H1 (cell line): ENCODE results near the gene LHPP. TPM values are rescaled to one million over a fixed set of nuclear protein-coding genes. Genes with fewer than 3 reads are reported as not detected.

Experiments
- CTCF ChIA-PET: fragments of 300-600 bp; sonication (Branson Sonifier 250); formaldehyde crosslinking; loops from one replicate; lab custom pipeline; 2021; ENCODE audit not compliant: partially characterized antibody; lab: Charles Lee
- POLR2A ChIA-PET: fragments of 300-600 bp; sonication (Branson Sonifier 250); formaldehyde crosslinking; loops from one replicate; lab custom pipeline; 2021; ENCODE audit warnings: inconsistent platforms; ENCODE audit not compliant: partially characterized antibody; lab: Charles Lee
- DNase-seq, 2 experiments: peaks; one replicate each; pipeline versions ENCODE4 v3.0.0 to v3.0.0-alpha.2; 2010 to 2022; ENCODE audit warnings: low spot score in 2 of 2, low read depth in 1 of 2, mixed read lengths in 1 of 2
- FAIRE-seq: peaks from 2 replicates; lab custom pipeline; 2011; peaks lifted over from hg19 to GRCh38; lab: Jason Lieb, UNC
- H2AFZ ChIP-seq: 2 replicates; pipeline ENCODE4 v1.8.1; 2012; ENCODE audit warnings: low read length, inconsistent platforms
- H2AK5ac ChIP-seq: 2 replicates; pipeline ENCODE4 v1.6.1; 2013; ENCODE audit warnings: low read depth, low read length
- H2BK120ac ChIP-seq: replicated peaks from 2 replicates; pipeline ENCODE3; 2013; ENCODE audit warnings: low read depth, low read length, inconsistent platforms
- H2BK12ac ChIP-seq: 2 replicates; pipeline ENCODE4 v1.6.1; 2013; ENCODE audit warnings: low read depth, low read length
- H2BK15ac ChIP-seq: 2 replicates; pipeline ENCODE4 v1.6.1; 2013; ENCODE audit warnings: low read length
- H2BK20ac ChIP-seq: 2 replicates; pipeline ENCODE4 v1.6.1; 2013; ENCODE audit warnings: low read length
- H2BK5ac ChIP-seq: 2 replicates; pipeline ENCODE4 v1.6.1; 2013; ENCODE audit warnings: low read depth, low read length
- H3K14ac ChIP-seq: 2 replicates; pipeline ENCODE4 v1.6.1; 2013; ENCODE audit warnings: inconsistent platforms; ENCODE audit not compliant: insufficient read length
- H3K18ac ChIP-seq: 2 replicates; pipeline ENCODE4 v1.6.1; 2013; ENCODE audit warnings: low read length; ENCODE audit errors: extremely low read depth
- H3K23ac ChIP-seq: 2 replicates; pipeline ENCODE4 v1.6.1; 2013; ENCODE audit warnings: inconsistent platforms; ENCODE audit not compliant: insufficient read length
- H3K23me2 ChIP-seq: 2 replicates; pipeline ENCODE4 v1.6.1; 2013; ENCODE audit warnings: low read depth, low read length
- H3K27ac ChIP-seq: 2 replicates; pipeline ENCODE4 v1.6.1; 2011; ENCODE audit warnings: low read depth, low read length, inconsistent platforms
- H3K27me3 ChIP-seq, 4 experiments: replicated peaks in 1 of 4; 1 replicate in 1 of 4; 2 replicates in 3 of 4; pipeline versions ENCODE4 v1.6.1 to v1.8.1; 2011 to 2013; ENCODE audit warnings: low read length in 3 of 4, mild to moderate bottlenecking in 3 of 4, inconsistent platforms in 2 of 4, mixed read lengths in 2 of 4, moderate library complexity in 1 of 4; ENCODE audit not compliant: control insufficient read depth in 3 of 4, insufficient read depth in 3 of 4; ENCODE audit errors: extremely low read depth in 1 of 4
- H3K36me3 ChIP-seq, 4 experiments: 2 replicates each; pipeline versions ENCODE4 v1.6.1 to v1.8.1; 2011 to 2013; ENCODE audit warnings: mild to moderate bottlenecking in 4 of 4, low read length in 3 of 4, moderate library complexity in 2 of 4, control low read depth in 1 of 4, inconsistent platforms in 1 of 4; ENCODE audit not compliant: insufficient read depth in 4 of 4, control insufficient read depth in 2 of 4
- H3K4ac ChIP-seq: replicated peaks from 2 replicates; pipeline ENCODE3; 2013; ENCODE audit warnings: low read length, low read depth, mixed read lengths, inconsistent platforms; ENCODE audit not compliant: insufficient read length
- H3K4me1 ChIP-seq, 4 experiments: replicated peaks in 1 of 4; 1 replicate in 1 of 4; 2 replicates in 3 of 4; pipeline versions ENCODE4 v1.6.1 to v1.8.1; 2011 to 2013; ENCODE audit warnings: low read length in 3 of 4, inconsistent platforms in 2 of 4, mixed read lengths in 1 of 4; ENCODE audit not compliant: insufficient read depth in 4 of 4, control insufficient read depth in 3 of 4
- H3K4me2 ChIP-seq, 2 experiments: 2 replicates each; pipeline versions ENCODE4 v1.6.1 to v1.8.1; 2011 to 2013; ENCODE audit warnings: low read depth in 2 of 2, low read length in 2 of 2, control low read depth in 1 of 2, inconsistent platforms in 1 of 2, mild to moderate bottlenecking in 1 of 2; ENCODE audit not compliant: insufficient read depth in 1 of 2
- H3K4me3 ChIP-seq, 4 experiments: fragments of 200-600, 300-600 bp in 1 of 4; sonication (generic), shearing (Covaris generic), sonication (Bioruptor Twin) in 1 of 4; 2 replicates each; pipeline versions ENCODE4 v1.5.1 to v1.8.1; 2011 to 2016; ENCODE audit warnings: low read length in 4 of 4, low read depth in 3 of 4, control low read depth in 2 of 4, inconsistent platforms in 2 of 4, mild to moderate bottlenecking in 2 of 4, mixed read lengths in 1 of 4, moderate library complexity in 1 of 4; ENCODE audit not compliant: insufficient read depth in 2 of 4; ENCODE audit errors: extremely low read depth in 1 of 4
- H3K56ac ChIP-seq: replicated peaks from 2 replicates; pipeline ENCODE3; 2013; ENCODE audit warnings: low read depth, mild to moderate bottlenecking, mixed read lengths, low read length, inconsistent platforms; ENCODE audit not compliant: insufficient read length
- H3K79me1 ChIP-seq: 2 replicates; pipeline ENCODE4 v1.6.1; 2013; ENCODE audit warnings: low read depth, low read length, control low read depth
- H3K79me2 ChIP-seq, 2 experiments: 2 replicates each; pipeline versions ENCODE4 v1.6.1 to v1.8.1; 2012 to 2013; ENCODE audit warnings: low read length in 2 of 2, mild to moderate bottlenecking in 2 of 2, inconsistent platforms in 1 of 2; ENCODE audit not compliant: insufficient read depth in 2 of 2, control insufficient read depth in 1 of 2
- H3K9ac ChIP-seq, 4 experiments: replicated peaks in 1 of 4; 1 replicate in 1 of 4; 2 replicates in 3 of 4; pipeline versions ENCODE4 v1.6.1 to v1.8.1; 2011 to 2013; ENCODE audit warnings: low read depth in 3 of 4, low read length in 3 of 4, control low read depth in 2 of 4, mild to moderate bottlenecking in 2 of 4, moderate library complexity in 2 of 4, inconsistent platforms in 1 of 4; ENCODE audit errors: extremely low read depth in 1 of 4
- H3K9me3 ChIP-seq, 2 experiments: 2 replicates each; pipeline versions ENCODE4 v1.6.1 to v1.8.1; 2012 to 2013; ENCODE audit warnings: mild to moderate bottlenecking in 2 of 2, moderate library complexity in 2 of 2, control low read depth in 1 of 2, inconsistent platforms in 1 of 2, low read depth in 1 of 2, low read length in 1 of 2, mixed read lengths in 1 of 2; ENCODE audit not compliant: insufficient read depth in 2 of 2
- H4K20me1 ChIP-seq, 2 experiments: replicated peaks in 1 of 2; 2 replicates each; pipeline versions ENCODE3 to v1.8.1; 2011 to 2013; ENCODE audit warnings: inconsistent platforms in 2 of 2, low read length in 2 of 2, mild to moderate bottlenecking in 1 of 2; ENCODE audit not compliant: insufficient read depth in 2 of 2, control insufficient read depth in 1 of 2
- H4K5ac ChIP-seq: 2 replicates; pipeline ENCODE4 v1.6.1; 2013; ENCODE audit warnings: low read length, low read depth, mixed read lengths, inconsistent platforms; ENCODE audit not compliant: insufficient read length
- H4K8ac ChIP-seq: 2 replicates; pipeline ENCODE4 v1.8.0; 2013; ENCODE audit warnings: mild to moderate bottlenecking, moderate library complexity, low read length, inconsistent platforms; ENCODE audit not compliant: insufficient read depth; ENCODE audit errors: extremely low read depth
- H4K91ac ChIP-seq: replicated peaks from 2 replicates; pipeline ENCODE3; 2013; ENCODE audit warnings: low read length, mixed read lengths, inconsistent platforms; ENCODE audit not compliant: insufficient read length
- CEBPB ChIP-seq: IDR thresholded peaks from 2 replicates; pipeline ENCODE4 v1.6.1; 2012; ENCODE audit warnings: low read depth, low read length
- KDM5A ChIP-seq: fragments of 200-600 bp; IDR thresholded peaks from 2 replicates; pipeline ENCODE4 v1.7.1; 2012; ENCODE audit warnings: mild to moderate bottlenecking, low read length, inconsistent platforms, mixed read lengths
- WGBS, 2 experiments: shearing (Covaris generic) in 1 of 2; methylation state at CpG; one replicate each; pipeline versions ENCODE4 v1.1.6 to v1.1.7; 2013 to 2015; ENCODE audit warnings: low lambda C conversion rate in 2 of 2, mixed read lengths in 2 of 2, inconsistent platforms in 1 of 2, low coverage in 1 of 2, missing lambda C conversion rate in 1 of 2; ENCODE audit not compliant: insufficient replicate concordance in 2 of 2, insufficient coverage in 1 of 2, insufficient read length in 1 of 2; ENCODE audit errors: extremely low coverage in 1 of 2, missing lambda C conversion rate in 1 of 2; 5-methylcytosine and 5-hydroxymethylcytosine counted together
- polyA plus RNA-seq, 7 experiments: library from polyadenylated mRNA; depleted of rRNA in 3 of 7; stranded (reverse) in 5 of 7; unstranded in 2 of 7; fragments of >200 nt in 5 of 7; fragments of 200-250 nt in 2 of 7; gene quantifications; 1 replicate in 5 of 7; 2 replicates in 1 of 7; 4 replicates in 1 of 7; pipeline versions ENCODE4 v1.2.1 to v1.2.3, GENCODE V29; 2011 to 2013; ENCODE audit warnings: missing spikeins in 2 of 7, mixed read lengths in 2 of 7
- total RNA-seq: library from RNA; stranded (reverse); fragmentation: NEBNext Ultra II Directional; extraction: Animal tissue kit (Norgen Biotek cat#: 25700); gene quantifications from 2 replicates; pipeline ENCODE4 v1.2.1, GENCODE V29; 2021

LHPP gene
- total and polyA plus RNA-seq, 2 of the 8 experiments (the other 6 are each of a cell fraction or from before 2014, with no cell fraction given), result 26.0 to 45.0 TPM

DNA sequence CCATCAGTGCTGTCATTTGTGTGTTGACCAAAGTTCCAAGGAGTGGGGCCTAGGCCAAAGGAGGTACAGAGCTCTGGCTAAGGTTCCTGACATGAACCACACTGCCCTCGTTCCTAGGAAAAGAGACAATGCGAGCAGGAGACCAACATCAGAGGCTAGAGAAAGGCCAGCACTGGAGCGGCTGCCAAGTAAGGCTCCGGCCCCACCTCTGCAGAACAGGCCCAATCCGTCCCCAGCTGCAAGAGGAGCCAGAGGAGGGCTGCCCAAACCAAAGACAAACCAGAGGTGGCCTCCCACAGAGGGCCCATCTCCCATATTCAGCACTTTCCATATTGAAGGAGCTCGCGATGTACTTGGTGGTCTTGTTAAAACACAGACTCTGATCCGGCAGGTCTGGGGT lies 201.6 kb downstream of the LHPP start:
- FAIRE-seq, result no peak
- 92% methylated on average over 6 of the region's 8 CpGs; no CpG with 5 or more reads in 1 of the 2 experiments for WGBS, 2 experiments

More for the DNA sequence above, 201.6 kb downstream of the LHPP start:
- H2AK5ac ChIP-seq, result no peak overlapping the region
- H3K79me1 ChIP-seq, result peaks cover 4% of the 10 kb centered on the region
- H3K4me1 ChIP-seq, result peaks cover 0 to 3% (median 0%) of the 10 kb centered on the region in 4 experiments; a peak in 2 of 7 replicates
- POLR2A ChIA-PET, result interaction anchor here (1.6 kb wide), 1 partner anchor 10 kb away, joined by 5 read pairs; no protein-coding TSS in a partner anchor
- no peak for DNase-seq
- no peaks in the 10 kb centered on the region for H3K79me2 ChIP-seq
- no peaks in the 10 kb centered on the region; a peak in 1 of 8 replicates for H3K36me3 ChIP-seq
- no peak overlapping the region for H3K14ac ChIP-seq
- no peaks in the 10 kb centered on the region for H3K23me2 ChIP-seq
- H3K27me3 ChIP-seq, result no peaks in the 10 kb centered on the region
- H3K18ac ChIP-seq, result no peak overlapping the region
- no peak overlapping the region for H2BK12ac ChIP-seq
- CTCF ChIA-PET, result interaction anchor here (0.8 to 3.4 kb wide), 8 partner anchors 8 to 40 kb away, joined by 3 to 10 read pairs (median 4); no protein-coding TSS in a partner anchor
- no peak overlapping the region for H3K56ac ChIP-seq
- TF ChIP-seq KDM5A (no peak), CEBPB (no peak)
- H3K23ac ChIP-seq, result no peak overlapping the region
- H2BK15ac ChIP-seq, result no peak overlapping the region
- no peak overlapping the region for H4K8ac ChIP-seq
- H2BK20ac ChIP-seq, result no peak overlapping the region
- H3K9ac ChIP-seq, result no peak overlapping the region
- H2BK5ac ChIP-seq, result no peak overlapping the region
- H3K4me2 ChIP-seq, result no peak overlapping the region
- H3K27ac ChIP-seq, result no peak overlapping the region
- H3K4me3 ChIP-seq, result no peak overlapping the region
- no peak overlapping the region for H3K4ac ChIP-seq
- no peak overlapping the region for H2AFZ ChIP-seq
- no peaks in the 10 kb centered on the region for H3K9me3 ChIP-seq
- peaks cover 0 to 4% of the 10 kb centered on the region in 2 experiments for H4K20me1 ChIP-seq
- no peak overlapping the region for H2BK120ac ChIP-seq
- no peak overlapping the region for H4K91ac ChIP-seq
- H4K5ac ChIP-seq, result no peak overlapping the region

Other genes with a start within 250 kb of the LHPP start
- 121 TPM in 2 replicates for gene OAT, start 42.9 kb upstream of the LHPP start, total RNA-seq
- gene OAT, start 42.9 kb upstream of the LHPP start, polyA plus RNA-seq (2011; rRNA removed), result 40.3 and 67.8 TPM in 2 replicates
- 33.9 and 34.9 TPM in 2 replicates for gene NKX1-2, start 11.8 kb upstream of the LHPP start, total RNA-seq
- 11.5 and 12.7 TPM in 2 replicates for gene NKX1-2, start 11.8 kb upstream of the LHPP start, polyA plus RNA-seq (2011; rRNA removed)